Activated T-cell treated with anti-CD3 and anti-CD28 coated beads for 24 hours (primary cell): ENCODE measurements around the gene MELTF.
A peak's percentile ranks its signal among the peaks of the same experiment; 100 is the strongest.

Experiments
- DNase-seq: peaks from one replicate; pipeline ENCODE4 v3.0.0-alpha.2; 2020; ENCODE audit warnings: low read depth

The MELTF gene

DNA sequence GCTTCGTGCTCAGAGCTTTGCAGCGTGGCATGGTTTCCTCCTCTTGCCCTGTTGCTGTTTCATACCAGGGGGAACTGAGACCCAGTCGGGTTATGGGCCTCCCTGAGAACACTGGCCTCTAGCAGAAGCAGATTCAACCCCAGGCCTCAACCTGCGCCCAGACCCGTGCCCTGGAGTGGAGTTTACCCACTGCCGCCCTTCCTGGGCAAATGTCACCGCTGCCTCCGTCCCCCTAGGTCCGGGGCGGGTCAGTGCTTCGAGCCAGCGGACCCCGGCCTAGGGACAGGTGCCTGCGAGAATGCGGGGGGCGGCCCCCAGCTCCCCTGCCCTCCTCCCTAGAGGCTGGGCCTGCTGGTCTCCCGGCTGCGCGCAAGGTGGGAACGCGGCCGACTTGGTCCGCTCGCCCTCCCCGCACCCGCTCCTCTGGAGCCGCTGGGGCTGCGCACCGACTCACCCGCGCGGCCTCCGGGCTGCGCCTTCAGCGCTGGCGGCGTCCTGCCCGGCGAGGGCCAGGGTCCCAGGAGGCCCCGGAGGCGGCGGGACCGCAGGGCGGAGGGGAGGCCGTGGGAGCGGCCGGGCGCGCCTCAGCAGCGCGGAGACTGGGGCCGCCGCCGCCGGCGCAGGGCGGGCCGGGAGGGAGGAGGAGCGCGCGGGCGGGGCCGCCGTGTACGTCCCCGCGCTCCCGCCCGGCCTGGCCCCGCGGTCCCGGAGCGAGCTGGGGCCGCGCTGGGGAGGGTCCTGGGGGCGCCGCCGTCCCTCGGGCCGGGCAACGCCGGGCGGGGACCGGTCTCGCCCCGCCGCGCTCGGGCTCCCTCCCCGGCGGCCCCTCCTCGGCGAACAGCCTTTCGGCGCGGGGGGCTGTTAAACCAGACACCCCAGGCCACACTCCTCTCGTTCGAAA, 61.1 kb downstream of the MELTF start, which contains the start of gene PIGZ:
PIGZ (minus strand) TSS at position 601 of the 901 bp plus-strand sequence. CDS start 16,802 bp downstream, outside the sequence.
- peak; percentile 28 for DNase-seq

DNA sequence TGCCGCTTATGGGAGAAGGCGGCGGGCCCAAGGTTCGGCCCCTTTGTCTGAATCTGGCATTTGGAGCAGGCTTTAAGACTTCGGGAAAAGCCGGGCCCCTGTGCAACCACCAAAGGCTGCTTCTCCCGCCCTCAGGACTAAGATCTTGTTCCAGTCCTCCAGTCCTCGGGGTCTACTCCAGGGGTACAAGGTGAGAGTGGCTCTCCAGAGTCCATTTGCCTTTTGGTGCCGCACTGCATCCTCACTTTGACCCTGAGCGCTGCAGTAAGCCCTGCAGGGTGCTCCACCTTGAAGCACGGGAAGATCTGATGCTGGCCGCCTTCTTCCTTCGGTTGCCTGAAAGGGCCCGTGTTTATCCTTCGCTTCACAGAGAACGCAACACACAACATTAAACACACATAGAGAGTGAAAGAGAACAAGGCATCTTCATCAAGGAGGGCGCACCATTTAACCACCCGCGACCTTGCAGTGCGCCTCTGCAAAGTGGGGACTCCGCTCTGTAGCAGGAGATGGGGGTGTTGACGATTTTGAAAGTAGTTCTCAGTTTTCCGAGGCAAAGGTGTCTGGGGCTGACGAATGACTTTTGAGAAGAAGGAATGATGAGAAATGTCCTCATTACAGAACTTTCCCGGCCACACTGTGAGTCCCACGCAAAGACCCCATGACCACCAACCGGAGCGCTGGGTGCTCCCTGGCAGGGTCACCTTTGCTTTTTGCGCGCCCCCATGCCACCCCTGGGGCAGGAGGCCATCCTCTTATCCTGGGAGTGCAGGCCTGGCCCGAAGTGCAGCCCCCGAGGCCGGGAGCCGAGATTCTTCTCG, 62.0 kb downstream of the MELTF start:
- DNase-seq = no peak

DNA sequence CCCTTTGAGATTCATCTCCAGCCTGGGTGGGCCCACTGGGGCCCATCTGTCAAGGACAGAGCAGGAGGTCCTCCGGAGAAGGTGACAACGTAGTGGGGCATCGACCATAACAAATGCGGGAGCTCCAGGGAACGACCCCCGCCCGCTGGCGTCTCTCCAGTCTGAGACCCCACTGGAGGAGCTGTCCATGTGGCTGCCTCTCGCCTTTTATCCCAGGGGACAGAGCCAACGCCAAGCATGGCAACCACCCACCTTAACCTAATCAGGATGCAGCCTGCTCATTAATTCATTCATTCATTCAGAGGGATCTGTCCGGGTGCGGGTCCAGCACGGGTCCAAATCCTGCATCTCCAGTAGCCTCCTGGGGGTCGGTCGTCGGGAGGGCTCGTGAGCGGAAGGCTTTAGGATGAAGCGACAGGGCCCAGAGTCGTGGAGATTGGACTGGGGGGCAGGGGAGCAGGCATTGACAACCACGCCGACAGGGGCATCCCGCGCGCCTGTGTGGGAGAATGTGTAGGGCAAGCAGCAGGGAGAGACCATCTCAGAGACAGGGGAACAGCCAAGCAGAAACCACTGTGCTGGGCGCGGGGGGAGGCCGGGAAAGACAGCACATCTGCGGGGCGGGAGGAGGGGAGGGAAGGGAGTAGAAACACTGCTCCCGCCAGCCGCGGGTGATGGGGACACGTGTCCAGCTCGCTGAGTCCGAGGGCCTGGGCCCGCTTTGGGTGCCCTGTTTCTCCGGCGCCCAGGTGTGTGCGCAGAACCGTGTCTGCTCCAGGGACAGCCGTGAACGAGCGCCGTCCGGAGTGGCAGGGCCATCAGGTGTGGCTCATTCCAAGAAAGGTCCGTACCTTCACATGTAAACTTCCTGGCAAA, 62.9 kb downstream of the MELTF start:
- DNase-seq = no peak

DNA sequence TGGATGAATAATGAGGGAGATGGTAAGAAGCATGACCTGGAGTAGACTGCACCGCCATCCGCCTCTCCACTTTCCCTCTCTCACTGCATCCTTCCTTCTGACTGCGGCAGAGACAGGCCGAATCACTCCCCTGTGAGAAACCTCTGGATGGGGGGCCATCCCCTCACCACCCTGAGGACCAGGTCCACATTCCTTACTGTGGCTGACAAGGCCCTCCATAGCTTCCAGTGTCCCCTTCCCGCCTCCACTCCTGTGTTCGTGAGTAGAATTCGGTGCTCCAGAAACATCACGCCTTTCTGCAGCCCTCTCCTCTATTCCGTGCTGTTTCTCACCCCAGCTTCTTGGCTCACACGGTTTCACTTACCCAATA, 63.8 kb downstream of the MELTF start:
- DNase-seq = no peak

DNA sequence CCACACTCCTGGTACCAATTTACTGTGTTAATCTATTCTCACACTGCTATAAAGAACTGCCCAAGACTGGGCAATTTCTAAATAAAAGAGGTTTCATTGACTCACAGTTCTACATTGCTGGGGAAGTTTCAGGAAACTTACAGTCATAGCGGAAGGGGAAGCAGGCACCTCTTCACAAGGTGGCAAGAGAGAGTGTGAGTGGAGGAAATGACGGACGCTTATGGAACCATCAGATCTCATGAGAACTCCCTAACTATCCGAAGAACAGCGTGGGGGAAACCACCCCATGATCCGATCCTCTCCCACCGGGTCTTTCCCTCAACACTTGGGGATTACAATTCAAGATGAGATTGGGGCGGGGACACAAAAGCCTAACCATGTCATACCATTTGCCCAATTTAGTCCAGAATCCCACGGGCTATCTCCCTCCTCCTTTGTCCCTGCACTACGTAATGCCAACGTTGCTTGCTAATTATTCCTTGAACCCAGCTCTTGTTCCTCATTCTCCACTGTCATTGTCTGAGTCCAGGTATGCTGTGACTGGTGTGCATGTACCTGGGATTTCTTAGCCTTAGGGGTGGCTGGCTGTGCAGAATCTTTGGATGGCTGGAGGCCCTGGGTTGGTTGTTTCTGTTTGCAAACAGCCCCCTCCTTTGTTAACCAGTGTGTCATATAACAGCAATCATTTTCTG, 64.4 kb downstream of the MELTF start:
- no peak for DNase-seq

DNA sequence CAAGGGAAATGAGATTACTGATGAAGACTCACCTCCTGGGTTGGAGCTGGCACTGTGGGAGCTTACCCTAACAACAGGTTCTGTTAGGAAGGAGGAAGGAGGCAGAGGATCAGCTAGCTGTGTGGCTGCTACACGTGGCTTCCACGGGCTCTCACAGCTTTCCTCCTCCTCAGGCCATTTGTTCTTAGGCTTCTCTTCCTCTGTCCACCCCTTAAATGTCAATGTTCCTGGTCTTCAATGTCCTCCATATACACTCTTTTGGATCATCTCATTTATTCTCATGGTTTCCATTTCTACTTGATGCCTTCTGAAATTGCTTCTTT, 66.0 kb downstream of the MELTF start:
- no peak for DNase-seq

DNA sequence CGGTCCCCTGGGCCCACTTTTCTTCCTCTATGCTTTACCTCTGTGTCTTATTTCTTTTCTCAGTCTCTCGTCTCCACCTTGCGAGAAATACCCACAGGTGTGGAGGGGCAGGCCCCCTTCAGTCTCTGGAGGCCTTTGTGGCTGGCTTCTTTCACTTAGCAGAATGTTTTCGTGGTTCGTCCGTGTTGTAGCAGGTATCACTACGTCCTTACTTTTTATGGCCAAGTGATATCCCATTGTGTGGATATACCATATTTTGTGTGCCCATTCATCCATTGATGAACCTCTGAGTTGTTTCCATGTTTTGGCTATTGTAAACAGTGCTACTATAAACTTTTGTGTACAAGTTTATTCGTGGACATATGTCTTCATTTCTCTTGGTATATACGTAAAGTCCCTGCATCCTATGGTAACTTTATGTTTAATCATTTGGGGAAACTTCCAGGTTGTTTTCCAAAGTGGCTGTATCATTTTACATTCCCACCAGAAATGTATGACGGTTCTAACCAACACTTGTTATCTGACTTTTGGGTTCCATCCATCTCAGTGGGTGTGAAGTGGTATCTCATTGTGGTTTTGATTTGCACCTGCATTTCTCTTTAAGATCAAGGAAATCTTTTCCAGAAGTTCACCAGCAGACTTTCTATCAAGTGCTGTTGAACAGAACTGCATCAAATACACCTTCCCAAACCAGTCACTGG, 66.5 kb downstream of the MELTF start:
- DNase-seq = no peak

DNA sequence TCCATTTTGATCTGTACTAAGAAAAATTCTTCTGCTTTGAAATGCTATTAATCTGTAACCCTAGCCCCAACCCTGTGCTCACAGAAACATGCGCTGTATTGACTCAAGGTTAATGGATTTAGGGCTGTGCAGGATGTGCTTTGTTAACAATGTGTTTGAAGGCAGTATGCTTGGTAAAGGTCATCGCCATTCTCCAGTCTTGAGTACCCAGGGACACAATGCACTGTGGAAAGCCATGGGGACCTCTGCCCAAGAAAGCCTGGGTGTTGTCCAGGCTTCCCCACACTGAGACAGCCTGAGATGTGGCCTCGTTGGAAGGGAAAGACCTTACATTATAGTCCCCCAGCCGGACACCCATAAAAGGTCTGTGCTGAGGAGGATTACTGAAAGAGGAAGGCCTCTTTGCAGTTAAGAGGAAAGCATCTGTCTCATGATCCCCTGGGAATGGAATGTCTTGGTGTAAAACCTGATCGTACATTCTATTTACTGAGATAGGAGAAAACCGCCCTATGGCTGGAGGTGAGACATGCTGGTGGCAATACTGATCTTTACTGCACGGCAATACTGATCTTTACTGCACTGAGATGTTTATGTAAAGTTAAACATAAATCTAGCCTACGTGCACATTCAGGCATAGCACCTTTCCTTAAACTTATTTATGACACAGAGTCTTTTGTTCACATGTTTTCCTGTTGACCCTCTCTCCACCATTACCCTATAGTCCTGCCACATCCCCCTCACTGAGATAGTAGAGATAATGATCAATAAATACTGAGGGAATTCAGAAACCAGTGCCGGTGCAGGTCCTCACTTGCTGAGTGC, 67.3 kb downstream of the MELTF start:
- DNase-seq = no peak

DNA sequence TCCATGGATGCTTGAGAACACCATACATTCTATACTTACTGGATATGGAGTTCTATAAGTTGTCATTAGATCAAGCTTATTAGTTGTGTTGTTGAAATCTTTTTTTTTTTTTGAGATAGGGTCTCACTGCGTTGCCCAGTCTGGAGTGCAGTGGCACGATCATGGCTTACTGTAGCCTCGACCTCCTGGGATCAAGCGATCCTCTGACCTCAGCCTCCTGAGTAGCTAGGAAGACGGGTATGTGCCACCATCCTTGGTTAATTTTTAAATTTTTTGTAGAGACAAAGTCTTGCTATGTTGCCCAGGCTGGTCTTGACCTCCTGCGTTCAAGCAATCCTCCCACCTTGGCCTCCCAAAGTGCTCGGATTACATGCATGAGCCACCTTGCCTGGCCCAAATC, 74.8 kb downstream of the MELTF start:
- DNase-seq = no peak
